EH (cell line): ENCODE results near the gene MCM3AP.
"Not testable (repeated sequence)": the region's sequence is repeated elsewhere in the genome, so short reads cannot be mapped to it uniquely, and the experiment has no call there.

Experiments used
- DNase-seq: peaks from one replicate; pipeline ENCODE4 v3.0.0-alpha.2; 2015; ENCODE audit warnings: low read depth

MCM3AP gene

GRCh38 chr21:46311568-46311967 lies 26.2 kb upstream of the MCM3AP start:
- no peak for DNase-seq

GRCh38 chr21:46310260-46310659 lies 24.8 kb upstream of the MCM3AP start:
- not testable (repeated sequence) for DNase-seq

- no peak for DNase-seq
Measured at GRCh38 chr21:46308431-46308830, 23.0 kb upstream of the MCM3AP start.

- DNase-seq = peak; percentile 70
Measured at GRCh38 chr21:46307625-46308024, 22.2 kb upstream of the MCM3AP start.

- DNase-seq = no peak
Measured at GRCh38 chr21:46304955-46305354, 19.5 kb upstream of the MCM3AP start.

- DNase-seq = no peak
Measured at GRCh38 chr21:46304437-46304836, 19.0 kb upstream of the MCM3AP start.

GRCh38 chr21:46301759-46302158 lies 16.3 kb upstream of the MCM3AP start:
- no peak for DNase-seq

GRCh38 chr21:46299167-46299566 lies 13.8 kb upstream of the MCM3AP start:
- no peak for DNase-seq

GRCh38 chr21:46297338-46298271 lies 12.2 kb upstream of the MCM3AP start:
- peak; percentile 33 for DNase-seq

- DNase-seq = peak; percentile 87
Measured at GRCh38 chr21:46295996-46296752, 10.8 kb upstream of the MCM3AP start.

GRCh38 chr21:46295177-46295770 lies 9.9 kb upstream of the MCM3AP start:
- DNase-seq = peak; percentile 70

- DNase-seq = peak; percentile 73
Measured at GRCh38 chr21:46294647-46295176, 9.3 kb upstream of the MCM3AP start.

- no peak for DNase-seq
Measured at GRCh38 chr21:46291561-46291960, 6.2 kb upstream of the MCM3AP start.

- DNase-seq = no peak
Measured at GRCh38 chr21:46289655-46290179, 4.3 kb upstream of the MCM3AP start.

GRCh38 chr21:46287541-46287940 lies 2.1 kb upstream of the MCM3AP start:
- DNase-seq = no peak

GRCh38 chr21:46286648-46287002 lies 1.2 kb upstream of the MCM3AP start:
- DNase-seq = peak; percentile 78

- DNase-seq = peak; percentile 92
Measured at GRCh38 chr21:46285761-46286647, 593 bp upstream of the MCM3AP start, which contains the start of gene YBEY. TSS of gene YBEY (plus strand) at chr21:46286342. CDS start at chr21:46286914, 572 bp downstream.

GRCh38 chr21:46284733-46285132 lies 678 bp downstream of the MCM3AP start:
- DNase-seq = no peak

GRCh38 chr21:46284077-46284644 lies 1.2 kb downstream of the MCM3AP start:
- no peak for DNase-seq

- DNase-seq = no peak
Measured at GRCh38 chr21:46274797-46275390, 10.5 kb downstream of the MCM3AP start.
